ENCODE measurements around the gene ACAD9. TPM values are rescaled to one million over a fixed set of nuclear protein-coding genes. Genes with fewer than 3 reads are reported as not detected.

Gene ACAD9
- total and polyA plus RNA-seq, 2 of the 13 experiments (the other 11 are each of a cell fraction or from before 2014, with no cell fraction given): 15.3 to 38.2 TPM

GRCh38 chr3:128942161-128942952 is 62.9 kb downstream of the ACAD9 start (continued):
- no peak for TF ChIP-seq ZNF230 (CRISPR knock-in tag; IDR thresholded peaks at IDR 0.05)
- TF ChIP-seq SP5 (CRISPR knock-in tag; IDR thresholded peaks at IDR 0.05; ENCODE audit: borderline replicate concordance, low read depth): no peak; the same call in 1 of the 2 replicates
- TF ChIP-seq ZFP82 (CRISPR knock-in tag; IDR thresholded peaks at IDR 0.05; ENCODE audit: borderline replicate concordance): no peak
- TF ChIP-seq AFF4 (CRISPR knock-in tag; IDR thresholded peaks at IDR 0.05): no peak
- TF ChIP-seq ZNF331 (CRISPR knock-in tag; IDR thresholded peaks at IDR 0.05): peak; percentile 86
- no peak; the same call in 1 of the 2 replicates for TF ChIP-seq REPIN1 (CRISPR knock-in tag; IDR thresholded peaks at IDR 0.05; ENCODE audit: borderline replicate concordance, low read depth)
- no peak for TF ChIP-seq ZNF512 (CRISPR knock-in tag; IDR thresholded peaks at IDR 0.05)
- no peak for TF ChIP-seq CEBPG (CRISPR knock-in tag; IDR thresholded peaks at IDR 0.05)
- no peak for TF ChIP-seq ZFY (CRISPR knock-in tag; IDR thresholded peaks at IDR 0.05)
- TF ChIP-seq ARID2 (CRISPR knock-in tag; IDR thresholded peaks at IDR 0.05; ENCODE audit: borderline replicate concordance): no peak
- TF ChIP-seq KMT2B (CRISPR knock-in tag; IDR thresholded peaks at IDR 0.05): peak; percentile 24; the same call in 1 of the 2 replicates
- no peak for TF ChIP-seq ZNF660 (CRISPR knock-in tag; IDR thresholded peaks at IDR 0.05; ENCODE audit: borderline replicate concordance, low read depth)
- TF ChIP-seq HNRNPUL1 (IDR thresholded peaks at IDR 0.05; ENCODE audit: low read depth, low read length): no peak
- no peak for TF ChIP-seq ZNF800 (CRISPR knock-in tag; IDR thresholded peaks at IDR 0.05)
- no peak for TF ChIP-seq PHB2 (IDR thresholded peaks at IDR 0.05; ENCODE audit: partially characterized antibody)
- TF ChIP-seq SYNCRIP (IDR thresholded peaks at IDR 0.05; ENCODE audit: insufficient read depth, low read depth, low read length): no peak
- TF ChIP-seq ZNF280B (CRISPR knock-in tag; IDR thresholded peaks at IDR 0.05; ENCODE audit: borderline replicate concordance): no peak
- TF ChIP-seq SP140L (CRISPR knock-in tag; IDR thresholded peaks at IDR 0.05; ENCODE audit: borderline replicate concordance): no peak

Data from HepG2 (cell line).